DLD1 (cell line): Measurements from ENCODE around the gene VENTX.

Experiments used
- in situ Hi-C: cut with HindIII; loops from 2 replicates; pipeline ENCODE4 v1.10.0; 2017; ENCODE audit warnings: low sequenced_read_pairs

VENTX gene

DNA sequence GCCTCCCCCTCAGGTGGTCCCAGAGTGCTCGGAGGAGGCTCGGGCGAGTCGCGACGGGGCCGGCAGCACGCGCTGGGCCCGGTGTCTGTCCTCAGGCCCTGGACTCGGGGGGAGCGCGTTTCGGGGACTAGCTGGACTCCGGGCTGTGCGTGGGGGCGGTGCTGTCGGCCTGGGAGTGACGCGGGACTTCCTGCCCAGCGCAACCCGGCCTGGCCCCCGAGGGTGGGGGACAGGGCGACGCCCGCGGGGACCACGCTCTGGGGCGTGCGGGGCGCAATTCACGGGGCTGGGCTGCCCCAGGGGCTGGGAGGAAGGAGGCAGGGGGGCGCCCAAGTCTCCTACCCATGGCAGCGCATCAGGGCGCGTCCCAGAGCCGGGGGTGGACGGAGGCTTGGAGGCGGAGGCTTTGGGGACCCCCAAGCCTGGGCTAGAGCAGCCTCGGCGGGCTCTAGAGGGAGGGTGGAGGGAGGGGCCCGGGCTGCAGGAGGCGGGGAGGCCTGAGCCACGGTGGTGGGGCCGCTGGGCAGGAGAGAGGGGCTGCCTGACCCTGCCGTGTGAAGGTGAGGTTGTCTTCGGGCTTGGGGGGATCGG is 2.3 kb upstream of the VENTX start:
- in situ Hi-C loops: no loop called here

DNA sequence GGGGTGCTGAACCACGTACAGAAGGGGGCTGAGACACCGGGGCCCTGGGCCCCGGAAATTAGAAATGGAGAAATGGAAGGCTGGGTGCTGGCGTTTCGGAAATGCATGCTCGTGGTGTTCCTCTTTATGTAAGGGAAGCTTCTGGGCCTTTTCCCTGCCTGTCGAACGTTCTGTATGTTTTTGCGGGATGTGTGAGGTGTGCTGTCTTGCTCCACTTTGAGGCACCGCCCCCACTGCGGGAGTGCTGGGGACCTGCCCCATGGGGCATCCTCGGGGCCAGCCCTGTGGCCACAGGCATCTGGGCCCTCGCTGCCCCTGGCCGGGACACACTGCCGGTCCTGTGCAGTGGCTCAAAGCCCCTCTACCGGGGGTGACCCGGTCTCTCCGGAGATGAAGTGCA is 1.7 kb upstream of the VENTX start:
- in situ Hi-C loops: no loop called here

DNA sequence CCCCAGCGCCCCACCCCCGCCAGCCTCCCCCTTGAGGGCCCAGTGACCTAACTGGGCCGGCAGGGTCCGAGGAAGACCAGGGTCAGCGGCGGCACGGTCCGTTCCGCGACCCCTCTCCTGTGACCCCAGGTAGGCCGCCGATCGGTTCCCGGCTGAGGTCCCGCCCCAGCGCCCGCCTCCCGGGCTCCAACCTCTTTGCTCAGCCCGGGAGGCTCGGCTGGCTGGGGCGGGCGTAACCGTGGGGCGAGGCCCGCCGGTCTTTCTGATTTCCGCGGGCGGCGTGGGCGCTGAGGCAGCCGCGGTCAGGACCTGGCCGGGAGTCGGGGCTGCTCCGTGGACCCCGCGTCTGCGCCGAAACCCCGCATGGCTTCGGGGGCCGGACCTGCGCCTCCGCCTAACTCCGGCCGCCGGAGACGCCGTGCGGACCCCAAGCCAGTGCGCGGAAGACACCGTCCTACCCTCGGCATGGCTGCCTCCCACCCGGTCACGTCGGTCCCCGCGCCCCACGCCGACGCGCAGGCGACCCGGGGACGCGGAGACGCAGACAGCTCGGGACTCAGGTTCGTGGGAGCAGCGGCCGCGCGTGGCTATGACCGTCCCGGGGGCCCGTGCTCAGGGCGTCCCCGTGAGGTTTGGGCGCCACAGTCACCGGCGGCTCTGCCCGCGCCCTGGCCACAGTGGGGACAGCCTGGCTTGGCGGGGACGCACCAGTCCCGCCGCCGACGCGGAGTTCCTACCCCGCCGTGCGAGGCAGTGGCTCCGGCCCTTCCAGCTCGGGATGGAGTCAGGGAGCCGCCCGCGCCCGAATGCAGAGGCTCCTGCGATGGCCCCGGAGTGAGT is 1.0 kb upstream of the VENTX start:
- in situ Hi-C loops: no loop called here

DNA sequence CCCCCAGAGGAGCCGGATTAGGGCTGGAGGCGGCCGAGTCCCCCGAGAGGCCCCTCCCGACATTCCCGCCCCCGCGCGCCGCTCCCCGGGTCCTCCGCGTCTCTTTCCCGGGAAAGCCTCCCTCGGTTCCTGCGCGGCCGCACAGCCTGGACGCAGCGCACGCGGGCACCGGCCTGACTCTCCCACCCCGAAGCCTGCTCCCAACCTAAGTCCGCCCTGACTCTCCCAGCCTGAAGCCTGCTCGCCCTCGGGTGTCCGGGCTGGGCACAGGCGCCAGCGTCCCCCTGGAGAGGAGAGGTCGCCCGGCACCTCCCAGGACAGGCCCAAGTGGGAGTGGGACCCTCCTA is 441 bp upstream of the VENTX start:
- in situ Hi-C loops: no loop called here

DNA sequence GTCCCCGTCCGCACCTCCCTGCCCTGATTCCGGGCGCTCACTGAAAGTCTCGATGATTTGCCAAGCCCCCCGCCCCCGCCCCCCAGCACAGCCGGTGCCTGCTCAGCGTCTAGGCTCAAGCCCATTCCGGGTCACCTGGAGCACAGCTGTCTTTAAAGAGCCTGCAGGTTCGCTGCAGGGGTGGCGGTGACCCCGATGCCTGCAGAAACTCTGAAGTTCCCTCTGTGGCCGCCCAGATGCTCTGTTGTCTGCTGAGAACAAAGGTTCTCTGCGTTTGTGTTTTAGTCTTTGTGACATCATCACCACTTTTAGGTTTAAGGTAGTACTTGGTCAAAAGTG is 780 bp downstream of the VENTX start:
- in situ Hi-C loops: no loop called here

DNA sequence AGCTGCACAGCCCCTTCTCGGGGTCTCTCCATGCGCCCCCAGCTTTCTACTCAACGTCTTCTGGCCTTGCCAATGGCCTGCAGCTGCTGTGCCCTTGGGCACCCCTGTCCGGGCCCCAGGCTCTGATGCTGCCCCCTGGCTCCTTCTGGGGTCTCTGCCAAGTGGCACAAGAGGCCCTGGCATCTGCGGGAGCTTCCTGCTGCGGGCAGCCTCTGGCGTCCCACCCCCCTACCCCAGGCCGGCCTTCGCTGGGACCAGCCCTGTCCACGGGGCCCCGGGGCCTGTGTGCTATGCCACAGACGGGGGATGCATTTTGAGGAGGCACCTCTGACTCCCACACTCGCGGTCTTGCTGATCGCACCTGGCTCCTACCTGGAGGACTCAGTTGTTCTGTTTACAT is 2.3 kb downstream of the VENTX start:
- in situ Hi-C loops: no loop called here

DNA sequence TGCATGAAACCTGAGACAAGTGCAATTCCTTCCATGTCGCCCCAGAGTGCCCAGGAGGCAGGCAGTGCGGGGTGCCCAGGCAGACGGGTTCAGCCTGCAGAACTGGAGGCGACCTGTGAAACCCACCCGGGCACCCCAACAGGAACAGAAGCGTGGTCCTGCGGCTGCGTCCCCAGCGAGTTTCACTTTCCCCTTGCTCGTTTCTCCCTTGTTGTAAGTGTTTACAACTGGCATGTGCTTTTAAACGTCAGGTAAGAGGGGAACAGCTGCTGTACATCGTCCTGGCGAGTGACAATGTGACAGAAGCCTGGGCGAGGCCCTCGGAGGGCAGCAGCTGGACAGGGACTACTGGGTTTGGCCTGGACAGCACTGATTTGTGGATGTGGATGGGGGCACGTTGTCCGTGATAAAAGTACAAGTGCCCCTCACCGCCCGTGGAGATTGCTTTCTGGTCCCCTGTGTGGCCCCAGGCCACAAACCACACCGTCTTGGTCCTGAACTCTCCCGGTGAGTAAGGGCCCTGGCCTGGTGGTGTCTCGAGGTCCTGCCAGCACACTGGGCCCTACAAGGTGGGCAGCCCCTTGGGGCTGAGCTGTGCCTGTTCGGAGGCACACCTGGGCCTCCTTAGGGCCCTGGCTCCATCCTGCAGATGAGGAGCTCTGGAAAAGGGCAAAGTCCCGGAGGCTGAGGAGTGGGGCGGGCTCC is 4.0 kb downstream of the VENTX start:
- in situ Hi-C loops: no loop called here

DNA sequence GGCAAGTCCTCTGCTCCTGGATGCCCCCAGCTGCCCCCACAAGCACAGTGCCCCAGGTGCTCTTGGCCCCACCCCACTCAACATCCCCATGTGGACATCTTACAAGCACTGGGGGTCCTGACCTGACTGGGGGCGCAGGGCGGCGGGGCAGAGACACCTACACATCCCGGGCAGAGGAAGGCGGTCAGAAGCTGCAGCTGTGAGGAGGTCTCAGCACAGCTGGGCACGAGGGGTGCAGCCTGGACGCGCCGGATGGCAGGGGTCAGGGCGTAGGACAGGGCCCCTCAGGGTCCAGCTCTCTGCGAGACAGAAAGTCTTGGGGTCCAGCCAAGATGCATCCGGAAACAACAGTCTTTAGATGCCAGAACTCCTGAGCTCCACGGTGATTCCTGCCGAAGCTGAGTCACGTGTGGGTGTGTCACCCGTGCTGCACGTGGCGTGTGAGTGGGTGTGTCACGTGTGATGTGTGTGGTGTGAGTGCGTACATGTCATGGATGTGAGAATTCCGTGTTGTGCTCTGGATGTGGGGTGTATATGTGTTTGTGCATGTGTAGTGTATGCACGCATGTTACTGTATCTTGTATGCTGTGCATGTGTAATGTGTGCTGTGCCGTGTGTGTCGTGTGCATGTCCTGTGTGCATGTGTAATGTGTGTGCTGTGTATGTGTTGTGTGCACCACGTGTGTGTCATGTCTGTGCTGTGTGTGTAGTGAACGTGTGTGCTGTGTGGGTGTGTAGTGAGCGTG is 5.1 kb downstream of the VENTX start:
- in situ Hi-C loops: no loop called here

DNA sequence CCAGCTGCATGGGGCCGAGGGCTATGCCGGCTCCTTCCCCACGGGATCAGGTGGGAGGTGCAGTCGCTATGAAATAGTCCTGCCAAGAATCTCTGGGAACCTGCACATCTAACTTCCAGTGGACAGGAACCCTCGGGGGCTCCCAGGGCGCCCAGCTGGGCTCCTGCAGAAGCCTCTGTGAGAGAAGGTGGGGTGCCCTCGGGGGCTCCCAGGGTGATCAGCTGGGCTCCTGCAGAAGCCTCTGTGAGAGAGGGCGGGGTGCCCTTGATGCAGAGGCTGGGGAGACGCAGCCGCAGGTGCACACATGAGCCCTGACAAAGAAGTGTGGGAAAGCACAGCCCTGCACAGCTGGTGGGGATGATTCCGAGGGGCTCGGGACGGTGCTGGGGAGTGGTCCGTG is 5.9 kb downstream of the VENTX start:
- in situ Hi-C loops: no loop called here

DNA sequence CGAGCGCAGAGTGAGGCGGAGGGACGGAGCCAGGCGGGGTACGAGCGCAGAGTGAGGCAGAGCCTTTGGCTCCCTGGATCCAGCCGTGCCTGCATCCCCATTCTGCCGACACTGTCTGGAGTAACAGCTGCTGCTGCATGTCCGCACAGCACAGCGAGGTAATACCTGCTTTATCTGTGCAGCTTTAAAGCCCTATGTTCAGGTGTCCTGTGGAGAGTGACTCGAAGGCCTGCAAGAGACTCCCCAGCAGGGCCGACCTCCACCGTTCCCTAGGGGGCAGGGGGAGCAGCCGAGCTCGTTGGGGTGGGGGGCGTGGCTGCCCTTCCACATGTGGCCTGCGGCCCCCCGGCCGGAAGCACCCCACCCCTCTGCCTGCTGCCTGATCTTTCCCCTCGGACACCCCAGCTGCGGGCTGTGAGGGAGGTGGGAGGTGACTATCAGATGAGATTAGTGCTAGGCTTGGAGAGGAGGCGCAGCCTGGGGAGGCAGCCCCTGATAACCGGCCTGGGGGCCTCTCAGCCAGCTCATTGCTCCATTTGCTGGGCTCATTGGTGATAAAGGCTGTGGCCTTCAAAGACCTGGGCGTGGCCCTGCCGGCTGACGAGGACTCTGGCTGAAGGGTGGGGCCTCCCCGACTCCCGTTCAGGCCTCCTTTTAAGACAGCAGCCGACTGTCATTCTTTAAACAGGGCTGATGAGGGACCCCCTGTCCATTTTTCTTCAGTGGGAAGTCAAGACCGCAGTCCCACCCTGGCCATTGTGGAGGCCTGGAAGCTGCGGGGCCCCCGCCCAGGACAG is 8.0 kb downstream of the VENTX start:
- in situ Hi-C loops: no loop called here

DNA sequence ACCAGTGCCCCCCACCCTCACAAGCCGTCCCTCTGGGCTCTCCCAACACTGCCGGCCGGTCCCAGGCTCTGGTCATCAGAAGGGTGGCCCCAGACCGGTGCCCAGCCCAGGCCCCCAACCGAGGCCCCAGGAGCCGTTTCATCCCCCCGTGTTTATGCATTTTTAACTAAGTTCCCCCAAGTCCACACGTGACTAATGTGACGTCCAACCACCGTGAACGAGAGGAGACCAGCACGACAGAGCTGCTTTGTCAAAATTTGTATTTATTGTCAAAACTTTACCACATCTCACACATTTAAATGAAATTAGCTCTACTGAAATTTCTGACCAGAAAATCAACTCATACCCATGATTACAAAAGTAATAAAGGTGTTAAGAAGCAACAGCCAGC is 8.6 kb downstream of the VENTX start:
- in situ Hi-C loops: no loop called here

DNA sequence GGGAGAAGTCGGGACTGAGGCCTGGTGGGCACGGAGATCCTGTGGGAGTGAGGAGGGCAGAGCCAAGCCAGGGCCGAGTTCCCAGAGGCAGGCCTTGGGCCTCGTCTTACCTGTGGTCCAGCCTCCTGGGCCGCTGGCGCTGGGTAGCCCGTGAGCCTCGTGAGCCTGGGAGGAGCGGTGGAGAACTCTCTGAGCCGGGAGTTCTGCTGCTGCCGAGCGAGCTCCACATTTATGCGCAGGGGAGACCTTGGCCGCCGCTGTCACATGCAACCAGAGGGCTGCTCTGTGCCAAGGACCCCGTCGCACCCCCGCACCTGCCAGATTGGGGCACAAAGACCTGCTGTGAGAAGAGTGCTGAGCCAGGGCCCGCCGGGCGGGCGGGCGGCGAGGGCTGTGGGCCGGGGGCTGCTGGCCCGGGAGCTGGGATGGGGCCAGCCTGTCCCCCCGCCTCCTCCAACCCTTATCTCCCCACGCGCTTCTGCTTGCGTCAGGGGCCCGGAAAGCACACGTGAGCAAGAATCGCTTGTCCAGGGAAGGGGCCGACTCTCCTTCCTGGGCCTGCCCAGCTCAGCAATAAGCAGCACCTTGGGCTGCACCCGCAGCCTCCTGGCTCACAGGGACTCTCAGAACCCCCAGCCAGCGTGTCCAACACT is 10.2 kb downstream of the VENTX start:
- in situ Hi-C loops: no loop called here

DNA sequence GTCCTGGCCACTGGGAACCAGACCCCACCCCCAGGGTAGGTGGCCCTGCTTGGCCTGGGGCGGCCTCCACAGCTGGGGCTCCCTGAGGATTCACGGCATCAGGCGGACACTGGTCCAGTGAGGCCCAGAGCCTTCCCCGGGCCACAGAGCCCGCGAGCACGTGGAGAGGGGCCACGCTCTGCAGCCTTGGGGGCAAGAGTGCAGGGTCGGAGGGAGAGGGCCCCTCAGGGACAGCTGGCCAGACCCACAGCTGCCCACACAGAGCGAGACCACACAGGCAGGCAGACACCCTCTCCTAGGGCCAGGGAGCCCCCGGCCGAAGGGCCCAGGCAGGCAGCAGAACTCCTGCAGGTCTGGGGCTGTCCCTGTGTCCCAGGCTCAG is 10.7 kb downstream of the VENTX start:
- in situ Hi-C loops: no loop called here

DNA sequence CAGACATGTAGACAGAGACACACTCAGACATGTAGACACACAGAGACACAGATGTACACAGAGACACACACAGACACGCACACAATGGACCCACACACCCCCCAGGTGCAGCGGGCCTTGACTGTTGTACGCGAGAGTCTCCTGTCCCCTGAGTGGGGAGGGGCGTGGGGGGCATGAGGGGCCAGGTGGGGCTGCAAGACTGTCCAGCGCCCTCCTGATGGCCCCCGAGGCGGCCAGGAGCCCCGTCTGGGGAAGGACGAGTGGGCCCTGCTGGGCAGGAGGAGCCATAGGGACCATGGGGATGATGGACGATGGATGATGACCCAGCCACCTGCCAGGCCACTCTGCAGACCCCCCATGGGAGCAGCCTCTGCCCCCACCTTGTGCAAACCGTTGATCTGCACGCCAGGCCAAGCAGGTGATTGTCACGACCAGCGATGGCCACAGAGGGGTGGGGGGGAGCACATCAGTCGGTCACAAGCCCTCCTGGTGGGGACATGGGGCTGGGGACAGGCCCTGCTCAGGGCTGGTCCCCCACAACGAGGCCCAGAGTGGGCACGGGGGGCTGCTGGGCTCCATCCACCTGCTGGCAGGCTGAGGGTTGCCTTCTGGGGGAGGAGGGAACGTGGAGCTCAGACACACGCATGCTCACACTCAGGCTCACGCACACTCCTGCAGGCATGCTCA is 11.6 kb downstream of the VENTX start:
- in situ Hi-C loops: no loop called here

DNA sequence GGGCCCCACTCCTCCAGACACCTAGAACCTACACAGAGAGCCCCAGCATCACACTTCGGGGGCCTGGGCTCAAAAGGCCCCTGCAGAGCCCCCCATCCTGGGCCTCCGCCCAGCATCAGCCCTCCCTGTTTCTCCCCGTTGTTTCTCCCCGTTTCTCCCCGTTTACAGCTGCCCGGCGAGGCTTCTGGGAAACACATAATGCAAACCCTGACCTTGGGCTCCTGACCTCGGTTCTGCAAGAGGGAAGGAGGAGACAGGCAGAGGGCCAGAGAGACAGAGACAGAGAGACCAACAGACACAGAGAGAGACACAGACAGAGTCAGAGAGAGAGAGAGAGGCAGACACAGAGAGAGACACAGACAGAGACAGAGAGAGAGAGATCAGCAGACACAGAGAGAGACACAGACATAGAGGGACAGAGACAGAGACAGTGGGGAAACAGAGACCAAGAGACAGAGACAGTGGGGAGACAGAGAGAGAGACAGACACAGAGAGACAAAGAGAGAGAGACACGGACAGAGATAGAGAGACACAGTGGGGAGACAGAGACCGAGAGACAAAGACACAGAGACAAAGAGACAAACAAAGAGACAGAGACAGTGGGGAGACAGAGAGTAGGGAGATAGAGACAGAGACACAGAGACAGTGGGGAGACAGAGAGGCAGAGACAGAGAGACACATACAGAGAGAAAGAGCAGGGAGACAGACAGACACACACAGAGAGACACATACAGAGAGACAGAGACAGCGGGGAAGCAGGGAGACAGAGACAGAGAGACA is 12.5 kb downstream of the VENTX start:
- in situ Hi-C loops: loop anchor here (25.0 kb wide), 1 partner anchor 88 kb away; the partner anchor contains the start of gene KNDC1

DNA sequence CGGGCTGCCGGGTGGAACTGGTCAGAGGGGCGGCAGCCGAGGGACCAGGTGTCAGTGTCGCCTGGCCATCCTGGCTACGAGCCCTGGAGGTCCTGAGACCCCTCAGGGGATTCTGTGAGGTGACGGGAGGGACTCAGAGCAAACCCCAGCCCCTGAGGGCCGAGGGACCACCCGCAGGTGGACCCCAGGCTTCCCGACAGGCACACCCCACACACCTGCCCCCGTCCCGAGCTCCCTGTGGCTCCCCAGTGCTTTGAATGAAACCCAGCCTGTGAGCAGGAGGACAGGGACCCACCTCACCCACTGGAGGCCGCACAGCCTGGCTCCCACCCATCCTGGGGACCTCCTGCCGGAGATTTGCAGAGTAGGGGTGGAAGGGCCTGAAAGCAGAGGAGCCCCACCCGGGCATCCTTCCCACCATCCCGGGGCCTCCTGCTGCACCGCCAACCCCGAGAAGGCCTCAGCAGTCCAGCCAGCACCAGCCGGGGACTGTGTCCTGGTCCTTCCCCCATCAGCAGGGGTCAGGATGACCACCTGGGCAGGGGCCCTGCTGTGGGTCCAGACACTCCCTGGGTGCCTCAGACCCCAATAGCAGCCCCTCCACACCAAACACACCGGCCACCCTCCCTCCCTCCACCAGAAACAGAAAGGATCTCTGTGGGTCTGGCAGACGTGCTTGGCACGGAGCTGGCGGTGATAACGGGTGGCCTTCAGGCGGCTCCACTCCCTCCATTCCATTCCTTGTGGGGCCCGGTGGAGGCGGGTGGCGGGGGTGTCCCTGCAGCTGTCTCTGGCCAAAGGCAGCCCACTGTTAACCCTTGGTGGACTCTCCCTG is 13.9 kb downstream of the VENTX start:
- in situ Hi-C loops: loop anchor here (25.0 kb wide), 1 partner anchor 89 kb away; the partner anchor contains the start of gene KNDC1

DNA sequence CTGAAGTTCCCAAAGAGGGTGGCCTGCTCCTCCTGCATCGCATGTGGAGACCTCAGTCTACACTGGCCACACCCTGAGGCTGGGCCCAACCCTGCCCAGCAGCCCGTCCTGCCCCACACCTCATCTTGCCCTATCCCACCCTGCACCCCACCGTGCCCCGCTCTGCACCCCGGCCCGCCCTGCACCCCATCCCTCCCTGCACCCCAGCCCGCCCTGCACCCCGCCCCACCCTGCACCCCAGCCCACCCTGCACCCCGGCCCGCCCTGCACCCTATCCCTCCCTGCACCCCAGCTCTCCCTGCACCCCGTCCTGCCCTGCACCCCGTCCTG is 14.5 kb downstream of the VENTX start:
- in situ Hi-C loops: loop anchor here (25.0 kb wide), 1 partner anchor 90 kb away; the partner anchor contains the start of gene KNDC1

DNA sequence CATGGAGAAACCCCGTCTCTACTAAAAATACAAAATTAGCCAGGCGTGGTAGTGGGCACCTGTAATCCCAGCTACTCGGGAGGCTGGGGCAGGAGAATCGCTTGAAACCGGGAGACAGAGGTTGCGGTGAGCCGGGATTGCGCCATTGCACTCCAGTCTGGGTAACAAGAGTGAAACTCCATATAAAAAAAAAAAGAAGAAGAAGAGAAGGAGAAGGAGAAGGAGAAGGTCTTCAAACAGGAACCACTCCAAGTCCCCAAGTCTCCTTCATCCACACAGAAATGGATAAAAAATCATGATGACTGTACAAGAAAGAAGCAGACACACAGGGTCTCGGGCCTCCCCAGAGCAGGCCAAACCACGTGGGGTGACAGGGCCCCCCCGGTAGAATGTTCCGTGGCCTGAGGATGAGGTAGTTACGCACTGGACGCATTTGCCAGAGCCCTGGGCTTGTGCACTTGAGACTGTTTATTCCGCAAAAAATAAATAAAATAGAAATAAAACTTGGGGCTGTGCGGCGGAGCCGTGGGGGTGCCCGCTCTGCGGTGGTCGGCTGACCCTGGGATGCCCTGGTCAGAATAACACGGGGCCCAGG is 15.8 kb downstream of the VENTX start:
- in situ Hi-C loops: loop anchor here (25.0 kb wide), 1 partner anchor 91 kb away; the partner anchor contains the start of gene KNDC1
